NCI-H446 (cell line): ENCODE data around the gene PRAMEF25.
"Not testable (repeated sequence)": the region's sequence is repeated elsewhere in the genome, so short reads cannot be mapped to it uniquely, and the experiment has no call there.

Experiments
- DNase-seq, 2 experiments: peaks; one replicate each; lab custom pipeline; 2025; lab: John Stamatoyannopoulos, UW

Gene PRAMEF25

GRCh38 chr1:13070474-13070873 lies at the start of gene PRAMEF25:
Gene PRAMEF25, plus strand, starts transcription at chr1:13070774. Its CDS starts 2,920 bp downstream, at chr1:13073694.
- not testable (repeated sequence) for DNase-seq

- not testable (repeated sequence) for DNase-seq
Measured at GRCh38 chr1:13056475-13056874, 14.1 kb upstream of the PRAMEF25 start, which contains the start of gene PRAMEF27. Gene PRAMEF27, minus strand, starts transcription at chr1:13056575. Its CDS starts 2,916 bp downstream, at chr1:13053659.

- not testable (repeated sequence) for DNase-seq
Measured at GRCh38 chr1:13116754-13117153, 46.2 kb downstream of the PRAMEF25 start, which contains the start of gene HNRNPCL2. Gene HNRNPCL2, minus strand, starts transcription at chr1:13116854. Its CDS starts 454 bp downstream, at chr1:13116400.
